ENCODE measurements around the gene ZNF580. TPM values are rescaled to one million over a fixed set of nuclear protein-coding genes. Genes with fewer than 3 reads are reported as not detected.
A peak's percentile ranks its signal among the peaks of the same experiment; 100 is the strongest.

Gene ZNF580
- total RNA-seq, 2 donors from 2014 or later = 29.7 to 36.1 TPM

- no peak for ATAC-seq
These were observed 3.3 kb upstream of the ZNF580 start for GRCh38 chr19:55637534-55637933.

DNA sequence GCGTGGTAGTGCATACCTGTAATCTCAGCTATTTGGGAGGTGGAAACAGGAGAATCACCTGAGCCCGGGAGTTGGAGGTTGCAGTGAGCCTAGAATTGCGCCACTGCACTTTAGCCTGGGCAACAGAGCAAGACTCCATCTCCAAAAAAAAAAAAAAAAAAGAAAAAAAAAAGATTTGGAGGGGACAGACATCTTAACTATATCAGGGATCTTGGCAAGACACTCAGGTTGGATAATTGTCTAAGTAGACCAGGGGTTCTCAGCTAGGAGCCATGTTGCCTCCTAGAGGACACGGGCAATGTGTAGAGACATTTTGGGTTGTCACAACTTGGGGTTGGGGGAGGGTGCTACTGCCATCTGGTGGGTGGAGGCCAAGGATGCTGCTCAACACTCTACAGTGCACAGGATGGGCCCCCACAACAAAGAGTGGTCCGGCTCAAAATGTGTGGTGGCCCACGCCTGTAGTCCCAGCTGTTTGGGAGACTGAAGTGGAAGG lies 1.9 kb upstream of the ZNF580 start:
- Histone ChIP-seq H3K9me3 (no peaks in the 10 kb centered on the region), H3K4me1 (peaks cover 76% of the 10 kb centered on the region), H3K27ac (peak overlapping the region in 1 of 4 donors; percentile 27), H3K36me3 (replicated peaks in 1 of 2; ENCODE audit: insufficient read depth in 1 of 2, low read depth in 2 of 2) (no peaks in the 10 kb centered on the region), H3K4me3 (no peak overlapping the region), H3K27me3 (no peaks in the 10 kb centered on the region)
- TF ChIP-seq, protein P1, sequence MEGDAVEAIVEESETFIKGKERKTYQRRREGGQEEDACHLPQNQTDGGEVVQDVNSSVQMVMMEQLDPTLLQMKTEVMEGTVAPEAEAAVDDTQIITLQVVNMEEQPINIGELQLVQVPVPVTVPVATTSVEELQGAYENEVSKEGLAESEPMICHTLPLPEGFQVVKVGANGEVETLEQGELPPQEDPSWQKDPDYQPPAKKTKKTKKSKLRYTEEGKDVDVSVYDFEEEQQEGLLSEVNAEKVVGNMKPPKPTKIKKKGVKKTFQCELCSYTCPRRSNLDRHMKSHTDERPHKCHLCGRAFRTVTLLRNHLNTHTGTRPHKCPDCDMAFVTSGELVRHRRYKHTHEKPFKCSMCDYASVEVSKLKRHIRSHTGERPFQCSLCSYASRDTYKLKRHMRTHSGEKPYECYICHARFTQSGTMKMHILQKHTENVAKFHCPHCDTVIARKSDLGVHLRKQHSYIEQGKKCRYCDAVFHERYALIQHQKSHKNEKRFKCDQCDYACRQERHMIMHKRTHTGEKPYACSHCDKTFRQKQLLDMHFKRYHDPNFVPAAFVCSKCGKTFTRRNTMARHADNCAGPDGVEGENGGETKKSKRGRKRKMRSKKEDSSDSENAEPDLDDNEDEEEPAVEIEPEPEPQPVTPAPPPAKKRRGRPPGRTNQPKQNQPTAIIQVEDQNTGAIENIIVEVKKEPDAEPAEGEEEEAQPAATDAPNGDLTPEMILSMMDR (IDR thresholded peaks at IDR 0.05) = peak in 4 of 7 experiments; percentile 14 to 39 (median 27)
- TF ChIP-seq POLR2A (IDR thresholded peaks at IDR 0.05) = no peak
- WGBS, 2 donors = 72 to 86% methylated on average over 6 of the region's 6 CpGs
- DNase-seq = no peak
- intact Hi-C loops (cut with DNase I) = no loop called here
- no peak for ATAC-seq

More at GRCh38 chr19:55637534-55637933, 3.3 kb upstream of the ZNF580 start:
- intact Hi-C loops (cut with DNase I) = no loop called here
- no peak overlapping the region for H3K27ac ChIP-seq
- TF ChIP-seq, protein P1 (IDR thresholded peaks at IDR 0.05) = no peak
- TF ChIP-seq POLR2A (IDR thresholded peaks at IDR 0.05) = no peak
- no peak for DNase-seq
- peaks cover 68% of the 10 kb centered on the region for H3K4me1 ChIP-seq
- H3K36me3 ChIP-seq (replicated peaks in 1 of 2; ENCODE audit: insufficient read depth in 1 of 2, low read depth in 2 of 2) = no peaks in the 10 kb centered on the region
- WGBS, 2 donors = 70 to 80% methylated on average over 11 of the region's 11 CpGs
- no peaks in the 10 kb centered on the region for H3K27me3 ChIP-seq
- no peaks in the 10 kb centered on the region for H3K9me3 ChIP-seq
- no peak overlapping the region for H3K4me3 ChIP-seq

DNA sequence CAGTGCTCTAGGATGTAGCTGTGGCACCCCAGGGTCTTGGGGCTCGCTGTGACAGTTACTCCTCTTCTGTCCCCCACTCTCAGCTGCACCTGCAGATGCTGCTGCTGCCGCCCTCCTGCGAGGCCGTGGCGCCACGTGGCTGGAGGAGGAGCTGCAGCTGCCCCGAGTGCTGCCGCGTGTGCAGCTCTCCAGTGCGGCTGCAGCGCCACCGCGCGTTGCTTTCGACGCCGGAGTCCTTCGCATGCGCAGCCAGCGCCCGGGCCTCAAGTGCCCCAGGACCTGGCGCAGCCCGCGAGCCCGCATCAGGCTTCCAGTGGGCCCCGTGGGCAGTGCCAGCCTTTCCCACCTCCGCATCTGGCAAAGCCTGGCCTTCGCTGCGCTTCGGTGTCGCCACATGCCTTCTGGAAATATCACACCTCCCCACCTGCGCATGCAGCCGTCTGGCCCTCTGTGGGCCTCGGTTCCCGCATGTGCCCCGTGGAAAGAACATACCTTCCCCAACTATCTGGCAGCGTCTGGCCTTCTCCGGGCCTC lies 692 bp upstream of the ZNF580 start:
- WGBS, 2 donors = 14 to 42% methylated on average over 2 to 37 of the region's 38 CpGs
- peaks cover 82% of the 10 kb centered on the region for H3K4me1 ChIP-seq

DNA sequence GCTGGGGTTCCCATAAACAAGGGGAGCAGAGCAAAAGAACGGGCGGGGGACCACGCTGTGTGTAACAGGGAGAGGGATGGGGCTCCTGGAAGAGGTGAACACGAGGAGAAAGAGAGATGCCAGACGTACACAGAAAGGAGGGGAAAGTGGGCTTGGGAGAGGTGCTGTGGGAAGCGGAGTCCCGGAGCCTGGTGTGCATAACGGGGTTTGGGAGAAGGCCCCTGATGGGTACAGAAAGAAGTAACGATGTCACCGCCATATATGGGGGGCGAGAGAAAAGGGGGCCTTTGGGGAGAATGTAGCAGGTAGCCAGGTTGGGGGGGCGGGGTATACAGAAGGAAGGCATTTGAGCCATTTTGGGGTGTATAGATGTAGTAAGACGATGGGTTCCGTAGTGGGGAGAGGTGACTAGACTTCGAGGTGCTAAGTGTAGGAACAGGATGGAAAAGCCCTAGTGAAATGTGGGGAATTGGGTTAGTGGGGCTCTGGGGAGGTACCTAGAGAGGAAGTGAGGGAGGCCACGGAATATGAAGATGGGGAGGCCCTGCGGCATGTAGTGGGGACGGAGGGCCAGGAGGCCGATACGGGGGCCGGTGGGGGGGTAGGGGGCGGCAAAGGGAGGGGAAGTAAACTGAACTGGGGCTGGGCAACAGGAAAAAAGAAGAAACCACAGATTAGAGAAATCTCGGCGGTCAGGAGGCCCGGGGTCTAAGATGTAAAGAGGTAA lies 787 bp downstream of the ZNF580 start:
- TF ChIP-seq POLR2A (IDR thresholded peaks at IDR 0.05) = peak in 1 of 3 donors; percentile 2
- TF ChIP-seq, protein P1 (IDR thresholded peaks at IDR 0.05) = no peak
- peaks cover 71% of the 10 kb centered on the region for H3K4me1 ChIP-seq
- H3K9me3 ChIP-seq = no peaks in the 10 kb centered on the region
- intact Hi-C loops (cut with DNase I) = no loop called here
- ATAC-seq (no peak), DNase-seq (no peak)
- no peaks in the 10 kb centered on the region for H3K27me3 ChIP-seq
- peak overlapping the region; percentile 79 to 94 (median 92) for H3K27ac ChIP-seq
- H3K4me3 ChIP-seq = peak overlapping the region; percentile 82 to 92
- 0 to 1% methylated on average over 25 of the region's 25 CpGs for WGBS, 2 donors
- no peaks in the 10 kb centered on the region for H3K36me3 ChIP-seq (replicated peaks in 1 of 2; ENCODE audit: insufficient read depth in 1 of 2, low read depth in 2 of 2)

More for the DNA sequence above, 692 bp upstream of the ZNF580 start:
- peak; percentile 60 to 65 (median 64) for DNase-seq
- Histone ChIP-seq H3K9me3 (no peaks in the 10 kb centered on the region), H3K27me3 (no peaks in the 10 kb centered on the region), H3K36me3 (replicated peaks in 1 of 2; ENCODE audit: insufficient read depth in 1 of 2, low read depth in 2 of 2) (no peaks in the 10 kb centered on the region), H3K4me3 (no peak overlapping the region), H3K27ac (peak overlapping the region; percentile 79 to 94 (median 92))
- intact Hi-C loops (cut with DNase I) = no loop called here
- peak in 1 of 3 donors; percentile 48 for TF ChIP-seq POLR2A (IDR thresholded peaks at IDR 0.05)
- TF ChIP-seq, protein P1 (IDR thresholded peaks at IDR 0.05) = peak in 6 of 7 experiments; percentile 13 to 49 (median 45)
- ATAC-seq = peak; percentile 13
